Thyroid gland (tissue), 4 donors: ENCODE data around the gene FAM156A. TPM values are rescaled to one million over a fixed set of nuclear protein-coding genes. Genes with fewer than 3 reads are reported as not detected.
"Not testable (repeated sequence)": the region's sequence is repeated elsewhere in the genome, so short reads cannot be mapped to it uniquely, and the experiment has no call there.

Experiments used
- DNase-seq, 2 donors: peaks; one replicate each; pipeline ENCODE4 v3.0.0-alpha.2; 2019
- H3K27ac ChIP-seq, 3 donors: fragments of 200-600 bp; sonication (generic); 1 replicate in 2 of 3; 2 replicates in 1 of 3; pipeline ENCODE4 v1.5.1; 2016 to 2019; ENCODE audit warnings: mild to moderate bottlenecking in 1 of 3, moderate library complexity in 1 of 3
- H3K27me3 ChIP-seq: fragments of 200-600 bp; sonication (generic); one replicate; pipeline ENCODE4 v1.5.1; 2019
- H3K36me3 ChIP-seq, 2 donors: fragments of 200-600 bp; sonication (generic); one replicate each; pipeline ENCODE4 v1.5.1; 2016 to 2019
- H3K4me1 ChIP-seq, 2 donors: fragments of 200-600 bp; sonication (generic); one replicate each; pipeline ENCODE4 v1.5.1; 2017 to 2019
- H3K4me3 ChIP-seq, 3 donors: fragments of 200-600 bp; sonication (generic); replicated peaks in 1 of 3; 1 replicate in 2 of 3; 2 replicates in 1 of 3; pipeline ENCODE4 v1.5.1; 2016; ENCODE audit warnings: mild to moderate bottlenecking in 1 of 3
- H3K9me3 ChIP-seq: fragments of 200-600 bp; sonication (generic); one replicate; pipeline ENCODE4 v1.5.1; 2017
- CTCF ChIP-seq, 6 experiments: fragments of 200-600 bp in 3 of 6; fragments of 450-650 bp in 3 of 6; sonication (generic) in 3 of 6; IDR thresholded peaks; one replicate each; pipeline ENCODE4 v1.5.1; 2016 to 2019; ENCODE audit warnings: antibody characterized with exemption in 6 of 6, mild to moderate bottlenecking in 2 of 6, inconsistent platforms in 1 of 6, moderate library complexity in 1 of 6
- POLR2A ChIP-seq, 2 donors: fragments of 450-650 bp; IDR thresholded peaks; one replicate each; pipeline ENCODE4 v1.6.1; 2017; ENCODE audit warnings: antibody characterized with exemption in 2 of 2, mild to moderate bottlenecking in 2 of 2, moderate library complexity in 1 of 2
- WGBS, 2 donors: methylation state at CpG; one replicate each; pipeline ENCODE4 v1.1.5; 2017; 5-methylcytosine and 5-hydroxymethylcytosine counted together
- intact Hi-C: fragments of 100-400 bp; cut with DNase I; formaldehyde crosslinking; loops from one replicate; pipeline ENCODE4 v1.15.1; 2023
- total RNA-seq, 4 donors: library from RNA; depleted of rRNA; stranded (reverse); fragments of >200 nt; gene quantifications; one replicate each; pipeline ENCODE4 v1.2.3, GENCODE V29; 2016

FAM156A gene
- total RNA-seq, 4 donors from 2014 or later, result 7.7 to 19.9 (median 11.5) TPM

- H3K9me3 ChIP-seq, H3K36me3 ChIP-seq, H3K4me1 ChIP-seq, H3K4me3 ChIP-seq, H3K27me3 ChIP-seq, intact Hi-C loops, H3K27ac ChIP-seq: not testable (repeated sequence)
- 29 to 55% methylated on average over 3 of the region's 7 CpGs for WGBS, 2 donors
- peak; percentile 43 to 49 for DNase-seq
- TF ChIP-seq CTCF (IDR thresholded peaks at IDR 0.05), result peak in 4 of 6 experiments; percentile 29 to 51 (median 40)
Observed at GRCh38 chrX:52990011-52990631, 31.8 kb upstream of the FAM156A start.

GRCh38 chrX:52988985-52989917, 30.9 kb upstream of the FAM156A start:
- Histone ChIP-seq H3K27ac (no peak overlapping the region), H3K36me3 (no peaks in the 10 kb centered on the region), H3K9me3 (no peaks in the 10 kb centered on the region), H3K4me1 (no peaks in the 10 kb centered on the region), H3K4me3 (no peak overlapping the region), H3K27me3 (no peaks in the 10 kb centered on the region)
- DNase-seq, result no peak
- TF ChIP-seq POLR2A (IDR thresholded peaks at IDR 0.05) (no peak), CTCF (IDR thresholded peaks at IDR 0.05) (no peak)
- intact Hi-C loops, result no loop called here
- 93 to 96% methylated on average over 9 to 12 of the region's 14 CpGs for WGBS, 2 donors

DNA sequence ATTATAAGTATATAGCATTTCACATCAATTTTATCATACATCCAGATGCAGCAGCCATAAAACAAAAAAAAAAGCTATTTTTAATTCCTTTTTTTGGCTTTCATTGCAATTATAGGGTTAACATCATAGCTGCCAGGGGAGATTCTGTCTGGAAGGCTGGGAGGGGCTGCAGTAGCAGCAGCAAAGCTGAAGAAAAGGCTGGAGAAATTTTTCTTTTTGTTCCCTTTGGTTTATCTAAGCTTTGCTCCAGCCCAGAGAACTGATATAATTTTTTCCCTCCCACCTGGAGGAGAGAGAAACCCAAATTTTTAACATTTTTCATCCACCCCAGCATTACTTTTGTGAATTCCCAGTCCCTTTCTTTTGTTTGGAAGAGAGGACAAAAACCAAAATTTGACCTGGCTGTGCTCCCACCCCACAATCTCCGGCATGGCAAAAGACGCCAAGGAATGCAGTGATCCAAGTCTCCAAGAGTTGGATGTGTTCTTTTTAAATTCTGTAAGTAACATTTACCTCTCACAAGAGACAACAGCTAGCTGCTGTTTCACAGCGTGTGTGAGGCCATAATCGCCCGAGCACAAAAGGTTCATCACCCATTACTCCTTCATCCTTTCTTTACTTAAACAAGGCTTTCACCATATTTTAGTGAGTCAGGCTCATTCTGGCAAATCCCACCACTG, 25.1 kb upstream of the FAM156A start:
- no peaks in the 10 kb centered on the region for H3K36me3 ChIP-seq
- H3K4me1 ChIP-seq, result peaks cover 4 to 11% of the 10 kb centered on the region in 2 donors
- no peak overlapping the region for H3K4me3 ChIP-seq
- TF ChIP-seq POLR2A (IDR thresholded peaks at IDR 0.05), result no peak
- TF ChIP-seq CTCF (IDR thresholded peaks at IDR 0.05), result no peak
- WGBS, 2 donors, result 10 to 17% methylated on average over 5 of the region's 5 CpGs
- intact Hi-C loops, result no loop called here
- no peaks in the 10 kb centered on the region for H3K27me3 ChIP-seq
- DNase-seq, result peak in 1 of 2 donors; percentile 3
- no peaks in the 10 kb centered on the region for H3K9me3 ChIP-seq
- H3K27ac ChIP-seq, result peak overlapping the region; percentile 21 to 69 (median 41)

- Histone ChIP-seq H3K27ac (peak overlapping the region in 2 of 3 donors; percentile 1 to 36), H3K27me3 (no peaks in the 10 kb centered on the region), H3K9me3 (no peaks in the 10 kb centered on the region), H3K4me3 (no peak overlapping the region), H3K4me1 (peaks cover 4 to 11% of the 10 kb centered on the region in 2 donors), H3K36me3 (no peaks in the 10 kb centered on the region)
- WGBS, 2 donors, result 83 to 90% methylated on average over 3 of the region's 4 CpGs
- TF ChIP-seq POLR2A (IDR thresholded peaks at IDR 0.05) (no peak), CTCF (IDR thresholded peaks at IDR 0.05) (no peak)
- no peak for DNase-seq
- intact Hi-C loops, result no loop called here
Observed at GRCh38 chrX:52979993-52980392, 21.7 kb upstream of the FAM156A start.
